Measurements from ENCODE around the gene SRSF8. TPM values are rescaled to one million over a fixed set of nuclear protein-coding genes. Genes with fewer than 3 reads are reported as not detected.
A peak's percentile ranks its signal among the peaks of the same experiment; 100 is the strongest.
"Not testable (repeated sequence)": the region's sequence is repeated elsewhere in the genome, so short reads cannot be mapped to it uniquely, and the experiment has no call there.

The SRSF8 gene
- total RNA-seq, 4 donors from 2014 or later, result 28.5 to 37.8 (median 33.3) TPM

GRCh38 chr11:95033051-95033450 is 33.7 kb upstream of the SRSF8 start:
- intact Hi-C loops (cut with DNase I; ENCODE audit: low total_unique reads) (no loop called here), in situ Hi-C loops (cut with MboI; ENCODE audit: low pct_ligation_motif_present in 1 of 4, low pct_unique_long_range_greater_than_20kb in 1 of 4, low sequenced_read_pairs in 3 of 4) (no loop called here)
- TF ChIP-seq POLR2AphosphoS5 (IDR thresholded peaks at IDR 0.05), result no peak
- TF ChIP-seq CTCF (IDR thresholded peaks at IDR 0.05), result no peak
- TF ChIP-seq POLR2A (IDR thresholded peaks at IDR 0.05), result no peak
- Histone ChIP-seq H3K27me3 (peaks cover 24% of the 10 kb centered on the region), H3K4me3 (no peak overlapping the region), H3K4me1 (no peaks in the 10 kb centered on the region), H3K9me3 (no peaks in the 10 kb centered on the region), H3K36me3 (no peaks in the 10 kb centered on the region), H3K27ac (no peak overlapping the region)
- DNase-seq, result no peak
- 83 to 88% methylated on average over 1 of the region's 1 CpG for WGBS, 2 donors (ENCODE audit: low coverage in 1 of 2)

DNA sequence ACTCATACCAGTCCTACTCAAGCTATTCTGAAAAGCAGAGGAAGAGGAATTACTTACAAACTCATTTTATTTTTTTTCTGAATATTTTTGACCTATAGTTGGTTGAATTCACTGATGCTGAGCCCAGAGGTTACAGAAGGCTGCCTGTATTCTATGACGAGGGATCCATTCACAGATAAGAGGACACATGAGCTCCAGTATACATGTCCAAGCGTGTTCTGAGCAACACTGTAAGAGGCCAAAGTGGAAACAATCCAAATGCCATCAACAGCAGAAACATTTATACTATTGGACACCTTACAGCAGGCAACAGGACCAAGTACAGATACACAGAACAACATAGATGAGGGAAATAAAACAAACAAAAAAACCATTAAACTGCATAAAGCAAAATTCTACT is 31.4 kb upstream of the SRSF8 start:
- no peak for DNase-seq
- no peak overlapping the region for H3K27ac ChIP-seq
- H3K4me3 ChIP-seq, result no peak overlapping the region
- WGBS, 2 donors (ENCODE audit: low coverage in 1 of 2), result 23 to 67% methylated on average over 2 of the region's 2 CpGs
- intact Hi-C loops (cut with DNase I; ENCODE audit: low total_unique reads), result no loop called here
- H3K27me3 ChIP-seq, result peaks cover 26% of the 10 kb centered on the region
- TF ChIP-seq POLR2AphosphoS5 (IDR thresholded peaks at IDR 0.05) (no peak), POLR2A (IDR thresholded peaks at IDR 0.05) (no peak), CTCF (IDR thresholded peaks at IDR 0.05) (no peak), EP300 (IDR thresholded peaks at IDR 0.05; ENCODE audit: low read depth) (no peak)
- in situ Hi-C loops (cut with MboI; ENCODE audit: low pct_ligation_motif_present in 1 of 4, low pct_unique_long_range_greater_than_20kb in 1 of 4, low sequenced_read_pairs in 3 of 4), result no loop called here
- no peaks in the 10 kb centered on the region for H3K4me1 ChIP-seq
- no peaks in the 10 kb centered on the region for H3K36me3 ChIP-seq
- H3K9me3 ChIP-seq, result no peaks in the 10 kb centered on the region

GRCh38 chr11:95037356-95038035 is 29.2 kb upstream of the SRSF8 start:
- intact Hi-C loops (cut with DNase I; ENCODE audit: low total_unique reads); H3K36me3 ChIP-seq; H3K4me1 ChIP-seq; H3K9me3 ChIP-seq; in situ Hi-C loops (cut with MboI; ENCODE audit: low pct_ligation_motif_present in 1 of 4, low pct_unique_long_range_greater_than_20kb in 1 of 4, low sequenced_read_pairs in 3 of 4); DNase-seq; H3K27ac ChIP-seq: not testable (repeated sequence)
- Histone ChIP-seq H3K27me3 (peaks cover 26% of the 10 kb centered on the region), H3K4me3 (peak overlapping the region in 2 of 4 donors; percentile 6 to 12)
- 68% methylated on average over 70 of the region's 71 CpGs; no CpG with 5 or more reads in 1 of the 2 donors for WGBS, 2 donors (ENCODE audit: low coverage in 1 of 2)

GRCh38 chr11:95042239-95042638 is 24.5 kb upstream of the SRSF8 start:
- Histone ChIP-seq H3K9me3 (no peaks in the 10 kb centered on the region), H3K36me3 (no peaks in the 10 kb centered on the region), H3K27ac (no peak overlapping the region), H3K4me1 (no peaks in the 10 kb centered on the region), H3K27me3 (peaks cover 24% of the 10 kb centered on the region), H3K4me3 (no peak overlapping the region)
- WGBS, 2 donors (ENCODE audit: low coverage in 1 of 2), result 98 to 100% methylated on average over 1 of the region's 1 CpG
- in situ Hi-C loops (cut with MboI; ENCODE audit: low pct_ligation_motif_present in 1 of 4, low pct_unique_long_range_greater_than_20kb in 1 of 4, low sequenced_read_pairs in 3 of 4) (no loop called here), intact Hi-C loops (cut with DNase I; ENCODE audit: low total_unique reads) (no loop called here)
- DNase-seq, result no peak
- TF ChIP-seq EP300 (IDR thresholded peaks at IDR 0.05; ENCODE audit: low read depth) (no peak), POLR2A (IDR thresholded peaks at IDR 0.05) (no peak), CTCF (IDR thresholded peaks at IDR 0.05) (no peak), POLR2AphosphoS5 (IDR thresholded peaks at IDR 0.05) (no peak)

GRCh38 chr11:95042906-95043305 is 23.8 kb upstream of the SRSF8 start:
- Histone ChIP-seq H3K36me3 (no peaks in the 10 kb centered on the region), H3K4me3 (no peak overlapping the region), H3K4me1 (no peaks in the 10 kb centered on the region), H3K27ac (no peak overlapping the region), H3K27me3 (peaks cover 18% of the 10 kb centered on the region), H3K9me3 (no peaks in the 10 kb centered on the region)
- TF ChIP-seq POLR2AphosphoS5 (IDR thresholded peaks at IDR 0.05) (no peak), EP300 (IDR thresholded peaks at IDR 0.05; ENCODE audit: low read depth) (no peak), CTCF (IDR thresholded peaks at IDR 0.05) (no peak), POLR2A (IDR thresholded peaks at IDR 0.05) (no peak)
- no peak for DNase-seq
- intact Hi-C loops (cut with DNase I; ENCODE audit: low total_unique reads) (no loop called here), in situ Hi-C loops (cut with MboI; ENCODE audit: low pct_ligation_motif_present in 1 of 4, low pct_unique_long_range_greater_than_20kb in 1 of 4, low sequenced_read_pairs in 3 of 4) (no loop called here)
- 90% methylated on average over 3 of the region's 3 CpGs; no CpG with 5 or more reads in 1 of the 2 donors for WGBS, 2 donors (ENCODE audit: low coverage in 1 of 2)

All from transverse colon (tissue), 4 donors.